Hair follicular keratinocyte (primary cell): ENCODE data around the gene SPC24. TPM values are rescaled to one million over a fixed set of nuclear protein-coding genes. Genes with fewer than 3 reads are reported as not detected.

Experiments
- total RNA-seq: library from RNA; depleted of rRNA; stranded (reverse); fragments of >200 nt; gene quantifications from 2 replicates; pipeline ENCODE4 v1.2.3, GENCODE V29; 2015

SPC24 gene, protein sequence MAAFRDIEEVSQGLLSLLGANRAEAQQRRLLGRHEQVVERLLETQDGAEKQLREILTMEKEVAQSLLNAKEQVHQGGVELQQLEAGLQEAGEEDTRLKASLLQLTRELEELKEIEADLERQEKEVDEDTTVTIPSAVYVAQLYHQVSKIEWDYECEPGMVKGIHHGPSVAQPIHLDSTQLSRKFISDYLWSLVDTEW
- total RNA-seq, result 14.7 and 43.4 TPM in 2 replicates

DNA sequence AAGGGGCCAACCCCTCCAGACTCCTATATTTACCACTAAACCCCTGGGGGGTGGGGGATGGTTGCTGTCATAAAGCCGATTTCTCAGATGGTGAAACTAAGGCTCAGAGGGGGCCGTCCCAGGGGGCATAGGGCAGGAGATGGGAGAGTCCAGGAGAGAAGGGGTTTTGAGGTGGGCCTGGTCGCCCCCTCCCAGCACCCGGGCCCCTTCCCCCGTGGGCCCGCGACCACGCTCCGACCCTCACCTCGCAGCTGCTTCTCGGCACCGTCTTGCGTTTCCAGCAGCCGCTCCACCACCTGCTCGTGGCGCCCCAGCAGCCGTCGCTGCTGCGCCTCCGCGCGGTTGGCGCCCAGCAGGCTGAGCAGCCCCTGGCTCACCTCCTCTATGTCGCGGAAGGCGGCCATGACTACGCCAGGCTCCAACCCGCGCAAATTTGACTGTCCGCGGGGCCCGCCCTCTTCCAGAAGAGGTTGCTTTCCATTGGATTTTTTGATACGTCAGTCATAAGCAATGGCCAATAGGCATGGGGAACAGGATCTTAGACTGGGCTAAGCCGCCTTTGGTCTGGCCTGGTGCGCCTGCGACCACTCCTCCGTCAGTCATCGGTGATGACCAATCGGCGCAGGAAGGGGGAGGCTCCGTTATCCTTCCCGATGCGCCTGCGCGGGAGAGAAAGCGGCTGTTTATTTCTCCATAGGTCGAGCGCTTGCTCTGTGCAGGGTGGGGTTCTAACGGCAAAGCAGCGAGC, at the start of gene SPC24:
Gene SPC24, minus strand, starts transcription at position 410 of the 748 bp plus-strand sequence. Its CDS starts 6 bp downstream, at position 404.

DNA sequence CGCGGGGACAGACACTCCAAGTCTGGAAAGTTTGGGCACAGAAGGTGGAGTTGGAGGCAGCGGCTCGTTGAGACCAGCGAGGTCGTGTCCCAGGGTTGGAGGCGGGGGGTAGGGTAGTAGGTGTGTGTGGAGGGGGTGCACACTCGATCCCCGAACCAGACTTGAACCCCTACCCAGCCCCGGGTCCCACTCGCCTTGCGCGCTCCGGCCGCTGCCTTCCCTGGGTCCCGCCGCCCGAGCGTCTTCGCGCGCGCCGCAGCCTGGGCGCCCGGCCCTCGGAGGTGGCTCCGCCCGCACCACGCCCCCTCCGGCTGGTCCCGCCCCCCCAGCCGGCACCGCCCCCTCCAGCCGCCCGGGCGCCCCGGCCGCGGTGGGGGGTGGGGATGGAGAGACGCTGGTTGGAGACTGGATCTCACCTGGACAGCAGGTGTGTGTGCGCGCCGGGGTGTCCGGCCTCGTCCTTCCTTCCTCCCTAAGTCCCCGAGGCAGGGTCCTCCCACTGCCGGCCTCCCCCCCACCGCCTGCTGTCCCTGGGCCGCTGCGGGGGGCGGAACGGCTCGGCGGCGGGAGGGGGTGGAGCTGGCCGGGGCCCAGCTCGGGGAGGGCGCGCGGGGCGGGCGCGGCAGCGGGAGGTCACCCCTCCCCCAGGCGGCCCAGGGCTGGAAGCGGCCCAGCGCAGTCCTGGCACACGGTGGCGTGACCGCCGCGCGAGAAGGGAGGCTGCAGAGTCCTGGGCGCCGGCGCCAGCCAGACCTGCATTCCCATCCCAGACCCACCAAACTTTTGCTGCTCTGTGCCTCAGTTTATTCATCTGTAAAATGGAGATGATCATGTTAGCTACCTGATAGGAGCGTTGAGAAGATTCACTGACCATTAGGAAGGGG, 42.0 kb upstream of the SPC24 start, which contains the start of gene KANK2:
Gene KANK2, minus strand, starts transcription at position 255 of the 884 bp plus-strand sequence. CDS start 3,034 bp downstream, outside the sequence.

Other genes starting within 250 kb of the SPC24 start
- 57.3 and 79.5 TPM in 2 replicates for gene YIPF2, start 227.1 kb downstream of the SPC24 start, total RNA-seq
- 25.2 and 29.9 TPM in 2 replicates for gene TIMM29, start 227.0 kb downstream of the SPC24 start, total RNA-seq
- gene SMARCA4, start 194.8 kb downstream of the SPC24 start, total RNA-seq, result 82.2 and 97.7 TPM in 2 replicates
- 255 and 361 TPM in 2 replicates for gene LDLR, start 66.3 kb downstream of the SPC24 start, total RNA-seq
- 15.2 and 19.4 TPM in 2 replicates for gene KANK2, start 41.8 kb upstream of the SPC24 start, total RNA-seq
- not detected in 2 replicates for gene ANGPTL8, start 83.8 kb upstream of the SPC24 start, total RNA-seq
- gene DOCK6, start 106.7 kb upstream of the SPC24 start, total RNA-seq, result 30.8 and 61.5 TPM in 2 replicates
- gene TSPAN16, start 140.4 kb upstream of the SPC24 start, total RNA-seq, result not detected in 2 replicates
- 42.8 and 59.5 TPM in 2 replicates for gene RAB3D, start 183.9 kb upstream of the SPC24 start, total RNA-seq
- 202 and 213 TPM in 2 replicates for gene TMEM205, start 190.5 kb upstream of the SPC24 start, total RNA-seq
- gene CCDC159, start 190.7 kb upstream of the SPC24 start, total RNA-seq, result 3.4 and 5.3 TPM in 2 replicates
- 11.5 and 15.8 TPM in 2 replicates for gene PLPPR2, start 199.7 kb upstream of the SPC24 start, total RNA-seq
- 2.7 and 3.9 TPM in 2 replicates for gene SWSAP1, start 218.9 kb upstream of the SPC24 start, total RNA-seq
- gene EPOR, start 228.5 kb upstream of the SPC24 start, total RNA-seq, result 3.4 and 5.0 TPM in 2 replicates